Measurements from ENCODE around the gene TRIM8.

The TRIM8 gene

GRCh38 chr10:102650655-102651454 is 6.6 kb downstream of the TRIM8 start:
- DNase-seq (ENCODE audit: low read depth): no peak
- TF ChIP-seq CTCF (IDR thresholded peaks at IDR 0.05; ENCODE audit: low read depth, low read length, missing control alignments): no peak
- H3K4me3 ChIP-seq (ENCODE audit: low read depth, low read length): peak overlapping the region; percentile 67

GRCh38 chr10:102651455-102652169 is 7.3 kb downstream of the TRIM8 start:
- DNase-seq (ENCODE audit: low read depth): no peak
- no peak for TF ChIP-seq CTCF (IDR thresholded peaks at IDR 0.05; ENCODE audit: low read depth, low read length, missing control alignments)
- peak overlapping the region; percentile 67 for H3K4me3 ChIP-seq (ENCODE audit: low read depth, low read length)

- H3K4me3 ChIP-seq (ENCODE audit: low read depth, low read length): peak overlapping the region; percentile 67
- peak; percentile 71 for DNase-seq (ENCODE audit: low read depth)
- no peak for TF ChIP-seq CTCF (IDR thresholded peaks at IDR 0.05; ENCODE audit: low read depth, low read length, missing control alignments)
Observed at GRCh38 chr10:102652170-102652916, 8.1 kb downstream of the TRIM8 start.

GRCh38 chr10:102653060-102653459 is 8.8 kb downstream of the TRIM8 start:
- H3K4me3 ChIP-seq (ENCODE audit: low read depth, low read length): no peak overlapping the region; the same call in 1 of the 2 replicates
- no peak for TF ChIP-seq CTCF (IDR thresholded peaks at IDR 0.05; ENCODE audit: low read depth, low read length, missing control alignments)
- DNase-seq (ENCODE audit: low read depth): no peak

- TF ChIP-seq CTCF (IDR thresholded peaks at IDR 0.05; ENCODE audit: low read depth, low read length, missing control alignments): no peak
- no peak overlapping the region for H3K4me3 ChIP-seq (ENCODE audit: low read depth, low read length)
- no peak for DNase-seq (ENCODE audit: low read depth)
Observed at GRCh38 chr10:102654566-102654965, 10.3 kb downstream of the TRIM8 start.

- H3K4me3 ChIP-seq (ENCODE audit: low read depth, low read length): no peak overlapping the region
- TF ChIP-seq CTCF (IDR thresholded peaks at IDR 0.05; ENCODE audit: low read depth, low read length, missing control alignments): no peak
- DNase-seq (ENCODE audit: low read depth): no peak
Observed at GRCh38 chr10:102654969-102655368, 10.7 kb downstream of the TRIM8 start.

All from GM12864 (cell line).